HG02623 (cell line): ENCODE data around the gene PDE8B.
"Not testable (repeated sequence)": the region's sequence is repeated elsewhere in the genome, so short reads cannot be mapped to it uniquely, and the experiment has no call there.

Source experiments
- ATAC-seq: cut with Tn5 transposase; IDR thresholded peaks from one replicate; pipeline ENCODE4 v1.9.1; 2021; ENCODE audit warnings: moderate library complexity; ENCODE audit not compliant: unreplicated experiment

The PDE8B gene

GRCh38 chr5:77427998-77428397 lies 217.5 kb downstream of the PDE8B start:
- no peak for ATAC-seq

- no peak for ATAC-seq
Measured at GRCh38 chr5:77428526-77428925, 218.0 kb downstream of the PDE8B start.

- no peak for ATAC-seq
Measured at GRCh38 chr5:77430726-77431125, 220.2 kb downstream of the PDE8B start.

- no peak for ATAC-seq
Measured at GRCh38 chr5:77431286-77431685, 220.8 kb downstream of the PDE8B start.

GRCh38 chr5:77431719-77432118 lies 221.2 kb downstream of the PDE8B start:
- no peak for ATAC-seq

GRCh38 chr5:77437194-77437593 lies 226.7 kb downstream of the PDE8B start:
- no peak for ATAC-seq

- ATAC-seq: no peak
Measured at GRCh38 chr5:77438071-77438470, 227.6 kb downstream of the PDE8B start.

- ATAC-seq: no peak
Measured at GRCh38 chr5:77443670-77444069, 233.2 kb downstream of the PDE8B start.

- no peak for ATAC-seq
Measured at GRCh38 chr5:77444356-77444755, 233.9 kb downstream of the PDE8B start.

- ATAC-seq: no peak
Measured at GRCh38 chr5:77448831-77449230, 238.4 kb downstream of the PDE8B start.

- no peak for ATAC-seq
Measured at GRCh38 chr5:77449277-77449676, 238.8 kb downstream of the PDE8B start.

GRCh38 chr5:77449981-77450380 lies 239.5 kb downstream of the PDE8B start:
- ATAC-seq: no peak

GRCh38 chr5:77452351-77452750 lies 241.9 kb downstream of the PDE8B start:
- no peak for ATAC-seq

- ATAC-seq: no peak
Measured at GRCh38 chr5:77454123-77454522, 243.6 kb downstream of the PDE8B start.

GRCh38 chr5:77461287-77461686 lies 250.8 kb downstream of the PDE8B start:
- ATAC-seq: no peak

- ATAC-seq: no peak
Measured at GRCh38 chr5:77463905-77464304, 253.4 kb downstream of the PDE8B start.

GRCh38 chr5:77468875-77469274 lies 258.4 kb downstream of the PDE8B start:
- ATAC-seq: not testable (repeated sequence)

- not testable (repeated sequence) for ATAC-seq
Measured at GRCh38 chr5:77475041-77475440, 264.6 kb downstream of the PDE8B start.
